Neuronal stem cell (in vitro differentiated cells): Measurements from ENCODE around the gene GNG14.

Experiments
- DNase-seq: peaks from one replicate; pipeline ENCODE4 v3.0.0-alpha.2; 2013; ENCODE audit warnings: low spot score
- H2AFZ ChIP-seq: one replicate; pipeline ENCODE4 v1.6.1; 2013; ENCODE audit warnings: mild to moderate bottlenecking, low read length, inconsistent platforms
- H2AK5ac ChIP-seq: 2 replicates; pipeline ENCODE4 v1.6.1; 2013; ENCODE audit warnings: low read depth, mild to moderate bottlenecking, inconsistent platforms, low read length, moderate library complexity, mixed read lengths
- H2BK120ac ChIP-seq: 2 replicates; pipeline ENCODE4 v1.6.1; 2013; ENCODE audit warnings: low read depth, mild to moderate bottlenecking, inconsistent platforms, low read length, moderate library complexity, mixed read lengths
- H2BK12ac ChIP-seq: one replicate; pipeline ENCODE4 v1.6.1; 2013; ENCODE audit warnings: low read length, inconsistent platforms
- H2BK15ac ChIP-seq: 2 replicates; pipeline ENCODE4 v1.6.1; 2013; ENCODE audit warnings: mild to moderate bottlenecking, low read length, inconsistent platforms, mixed read lengths
- H2BK5ac ChIP-seq: one replicate; pipeline ENCODE4 v1.6.1; 2013; ENCODE audit warnings: inconsistent platforms, mild to moderate bottlenecking, low read length, moderate library complexity
- H3K14ac ChIP-seq: one replicate; pipeline ENCODE4 v1.6.1; 2013; ENCODE audit warnings: low read length, inconsistent platforms
- H3K18ac ChIP-seq: 2 replicates; pipeline ENCODE4 v1.6.1; 2013; ENCODE audit warnings: low read length, inconsistent platforms
- H3K23ac ChIP-seq: 2 replicates; pipeline ENCODE4 v1.6.1; 2013; ENCODE audit warnings: low read depth, mild to moderate bottlenecking, mixed read lengths, low read length, inconsistent platforms; ENCODE audit not compliant: poor library complexity
- H3K27ac ChIP-seq: replicated peaks from 3 replicates; pipeline ENCODE4 v1.5.1; 2013; ENCODE audit warnings: low read length, inconsistent platforms
- H3K27me3 ChIP-seq, 3 experiments: 2 replicates each; pipeline ENCODE4 v1.6.1; 2013; ENCODE audit warnings: low read length in 3 of 3, mild to moderate bottlenecking in 2 of 3, inconsistent platforms in 1 of 3, low read depth in 1 of 3, mixed read lengths in 1 of 3, moderate library complexity in 1 of 3; ENCODE audit not compliant: control insufficient read depth in 3 of 3, insufficient read depth in 3 of 3
- H3K36me3 ChIP-seq, 2 donors: replicated peaks in 1 of 2; 2 replicates each; pipeline ENCODE4 v1.6.1; 2013; ENCODE audit warnings: low read length in 2 of 2; ENCODE audit not compliant: control insufficient read depth in 2 of 2, insufficient read depth in 2 of 2
- H3K4ac ChIP-seq: 2 replicates; pipeline ENCODE4 v1.6.1; 2013; ENCODE audit warnings: inconsistent platforms, mild to moderate bottlenecking, low read length, moderate library complexity
- H3K4me1 ChIP-seq, 2 donors: 1 replicate in 1 of 2; 2 replicates in 1 of 2; pipeline ENCODE4 v1.6.1; 2013; ENCODE audit warnings: low read length in 2 of 2, low read depth in 1 of 2; ENCODE audit not compliant: control insufficient read depth in 2 of 2, insufficient read depth in 1 of 2
- H3K4me2 ChIP-seq: one replicate; pipeline ENCODE4 v1.6.1; 2013; ENCODE audit warnings: mild to moderate bottlenecking, low read length, inconsistent platforms; ENCODE audit not compliant: insufficient read depth, poor library complexity, severe bottlenecking
- H3K4me3 ChIP-seq, 2 donors: 2 replicates each; pipeline ENCODE4 v1.5.1; 2013; ENCODE audit warnings: low read length in 2 of 2, mild to moderate bottlenecking in 2 of 2, inconsistent platforms in 1 of 2, moderate library complexity in 1 of 2
- H3K79me1 ChIP-seq: one replicate; pipeline ENCODE4 v1.6.1; 2013; ENCODE audit warnings: low read depth, mild to moderate bottlenecking, inconsistent platforms, low read length, moderate library complexity
- H3K9ac ChIP-seq: one replicate; pipeline ENCODE4 v1.6.1; 2013; ENCODE audit warnings: mild to moderate bottlenecking, low read depth, low read length, inconsistent platforms; ENCODE audit not compliant: poor library complexity
- H3K9me3 ChIP-seq, 2 donors: replicated peaks in 1 of 2; 2 replicates each; pipeline versions ENCODE3 to v1.6.1; 2013; ENCODE audit warnings: low read length in 2 of 2, mild to moderate bottlenecking in 2 of 2, inconsistent platforms in 1 of 2, low read depth in 1 of 2, mixed read lengths in 1 of 2, moderate library complexity in 1 of 2; ENCODE audit not compliant: control insufficient read depth in 2 of 2, insufficient read depth in 1 of 2
- H4K8ac ChIP-seq: one replicate; pipeline ENCODE4 v1.6.1; 2013; ENCODE audit warnings: low read depth, mild to moderate bottlenecking, inconsistent platforms, low read length, moderate library complexity
- H4K91ac ChIP-seq: one replicate; pipeline ENCODE4 v1.6.1; 2013; ENCODE audit warnings: low read length, low read depth, mild to moderate bottlenecking, inconsistent platforms; ENCODE audit not compliant: poor library complexity
- whole genome bisulfite sequencing, 2 donors: extraction: QIAGEN DNeasy Blood & Tissue Kit; methylation state at CpG; one replicate each; pipeline ENCODE4 v1.1.7; 2013; ENCODE audit warnings: missing lambda C conversion rate in 2 of 2, mixed read lengths in 1 of 2; ENCODE audit not compliant: insufficient read length in 2 of 2, insufficient replicate concordance in 1 of 2; ENCODE audit errors: extremely low coverage in 2 of 2; 5-methylcytosine and 5-hydroxymethylcytosine counted together

The GNG14 gene

DNA sequence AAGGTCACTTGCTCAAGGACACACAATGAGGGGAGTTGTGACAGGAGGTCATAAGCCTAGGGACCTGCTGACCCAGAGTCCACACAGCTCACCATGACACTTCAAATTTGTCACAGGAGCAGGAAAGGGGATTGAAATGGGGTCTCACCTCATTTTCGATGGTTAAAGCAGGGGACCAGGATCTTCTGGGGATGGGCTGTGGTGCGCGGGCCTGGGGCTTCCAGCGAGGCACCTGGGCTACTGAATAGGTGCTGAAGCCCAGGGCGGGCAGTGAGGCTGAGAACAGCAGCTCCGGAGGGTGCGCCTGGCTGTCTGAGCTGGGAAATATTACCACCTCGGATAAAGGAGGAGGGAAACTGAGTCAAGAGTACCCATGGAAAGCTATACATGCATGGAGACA is 32.3 kb upstream of the GNG14 start:
- Histone ChIP-seq H4K8ac (no peak overlapping the region), H2BK12ac (no peak overlapping the region), H2BK120ac (no peak overlapping the region), H3K9me3 (peaks cover 0 to 2% of the 10 kb centered on the region in 2 donors), H3K4me2 (no peak overlapping the region), H3K9ac (no peak overlapping the region), H4K91ac (no peak overlapping the region), H3K23ac (no peak overlapping the region), H2BK15ac (no peak overlapping the region), H3K14ac (no peak overlapping the region), H3K18ac (no peak overlapping the region), H3K36me3 (peaks cover 21 to 57% of the 10 kb centered on the region in 2 donors), H3K4ac (no peak overlapping the region), H3K4me1 (no peaks in the 10 kb centered on the region), H3K79me1 (peaks cover 4% of the 10 kb centered on the region), H2AK5ac (no peak overlapping the region), H3K4me3 (no peak overlapping the region), H2BK5ac (no peak overlapping the region), H3K27ac (no peak overlapping the region), H2AFZ (no peak overlapping the region), H3K27me3 (no peaks in the 10 kb centered on the region)
- DNase-seq: no peak
- no CpG with 5 or more reads among the region's 8 CpGs for WGBS, 2 donors

- H3K4me1 ChIP-seq: no peaks in the 10 kb centered on the region
- peak overlapping the region; percentile 57 for H3K18ac ChIP-seq
- no peak overlapping the region for H2BK120ac ChIP-seq
- no peak overlapping the region for H3K27ac ChIP-seq
- H2BK12ac ChIP-seq: no peak overlapping the region
- H2AFZ ChIP-seq: no peak overlapping the region
- peaks cover 4% of the 10 kb centered on the region for H3K79me1 ChIP-seq
- no peak for DNase-seq
- H3K4me3 ChIP-seq: no peak overlapping the region
- H3K4me2 ChIP-seq: no peak overlapping the region
- peak overlapping the region; percentile 44 for H3K9ac ChIP-seq
- WGBS, 2 donors: no CpG with 5 or more reads among the region's 50 CpGs
- H3K27me3 ChIP-seq: no peaks in the 10 kb centered on the region
- peaks cover 28 to 67% of the 10 kb centered on the region in 2 donors for H3K36me3 ChIP-seq
- H4K91ac ChIP-seq: no peak overlapping the region
- no peak overlapping the region for H2AK5ac ChIP-seq
- no peak overlapping the region for H4K8ac ChIP-seq
- no peak overlapping the region for H3K23ac ChIP-seq
- H3K9me3 ChIP-seq: peaks cover 0 to 2% of the 10 kb centered on the region in 2 donors
- peak overlapping the region; percentile 58 for H2BK15ac ChIP-seq
- H3K14ac ChIP-seq: no peak overlapping the region
- H3K4ac ChIP-seq: no peak overlapping the region
- no peak overlapping the region for H2BK5ac ChIP-seq
These were observed 30.8 kb upstream of the GNG14 start for GRCh38 chr19:12656899-12657571.

GRCh38 chr19:12657966-12658365 is 29.8 kb upstream of the GNG14 start:
- Histone ChIP-seq H3K27ac (no peak overlapping the region), H3K23ac (peak overlapping the region; percentile 43), H2AK5ac (peak overlapping the region; percentile 63), H4K91ac (no peak overlapping the region), H3K18ac (no peak overlapping the region), H3K9ac (no peak overlapping the region), H3K79me1 (peaks cover 4% of the 10 kb centered on the region), H3K4me1 (no peaks in the 10 kb centered on the region), H4K8ac (no peak overlapping the region), H2BK15ac (no peak overlapping the region), H2AFZ (no peak overlapping the region), H3K4ac (no peak overlapping the region), H2BK12ac (peak overlapping the region; percentile 41), H3K4me2 (no peak overlapping the region), H3K14ac (no peak overlapping the region), H3K36me3 (peaks cover 28 to 69% of the 10 kb centered on the region in 2 donors), H2BK120ac (no peak overlapping the region), H3K9me3 (peaks cover 0 to 2% of the 10 kb centered on the region in 2 donors), H3K27me3 (no peaks in the 10 kb centered on the region), H3K4me3 (no peak overlapping the region), H2BK5ac (peak overlapping the region; percentile 24)
- no CpG with 5 or more reads among the region's 22 CpGs for WGBS, 2 donors
- no peak for DNase-seq

GRCh38 chr19:12660980-12661379 is 26.8 kb upstream of the GNG14 start:
- Histone ChIP-seq H3K4ac (no peak overlapping the region), H3K4me2 (no peak overlapping the region), H3K79me1 (peaks cover 3% of the 10 kb centered on the region), H3K23ac (no peak overlapping the region), H3K18ac (no peak overlapping the region), H2AK5ac (no peak overlapping the region), H3K4me3 (no peak overlapping the region), H2BK15ac (no peak overlapping the region), H2AFZ (no peak overlapping the region), H3K27me3 (no peaks in the 10 kb centered on the region), H2BK12ac (no peak overlapping the region), H2BK120ac (no peak overlapping the region), H3K9me3 (peaks cover 0 to 2% of the 10 kb centered on the region in 2 donors), H3K4me1 (peaks cover 0 to under 1% of the 10 kb centered on the region in 2 donors), H3K27ac (no peak overlapping the region), H3K9ac (no peak overlapping the region), H3K36me3 (peaks cover 33 to 76% of the 10 kb centered on the region in 2 donors), H4K8ac (no peak overlapping the region), H2BK5ac (no peak overlapping the region), H4K91ac (no peak overlapping the region), H3K14ac (no peak overlapping the region)
- no peak for DNase-seq
- WGBS, 2 donors: no CpG with 5 or more reads among the region's 12 CpGs
